Measurements from ENCODE around the gene LRRC4. TPM values are rescaled to one million over a fixed set of nuclear protein-coding genes. Genes with fewer than 3 reads are reported as not detected.

Gene LRRC4
- total RNA-seq, 1 donor from 2014 or later, result 19.8 TPM

GRCh38 chr7:128074736-128075135 lies 43.5 kb upstream of the LRRC4 start:
- H3F3A ChIP-seq (ENCODE audit: low read depth), result no peaks in the 10 kb centered on the region
- no peaks in the 10 kb centered on the region for H3K9me3 ChIP-seq (ENCODE audit: low read depth)
- Mint-ChIP-seq H3K27ac (no peak overlapping the region), H3K27me3 (ENCODE audit: insufficient read depth, low read depth) (peaks cover 1% of the 10 kb centered on the region), H3K4me1 (peaks cover 29% of the 10 kb centered on the region), H3K9me3 (no peaks in the 10 kb centered on the region), H3K4me3 (no peak overlapping the region), H3K36me3 (peaks cover 3% of the 10 kb centered on the region)
- TF ChIP-seq EZH2 (IDR thresholded peaks at IDR 0.05), result no peak
- no peak for TF ChIP-seq CTCF (IDR thresholded peaks at IDR 0.05)
- TF ChIP-seq EZH2phosphoT487 (IDR thresholded peaks at IDR 0.05), result no peak
- no peak overlapping the region for H3K9ac ChIP-seq
- no peak for DNase-seq (ENCODE audit: low spot score)
- H3K36me3 ChIP-seq, result no peaks in the 10 kb centered on the region
- H3K4me1 ChIP-seq, result peaks cover 25% of the 10 kb centered on the region
- H3K4me2 ChIP-seq, result no peak overlapping the region
- H4K20me1 ChIP-seq (ENCODE audit: low read depth), result peaks cover 28% of the 10 kb centered on the region
- H3K4me3 ChIP-seq, result no peak overlapping the region
- no peaks in the 10 kb centered on the region for H3K79me2 ChIP-seq (ENCODE audit: low read depth)
- H3K27ac ChIP-seq, result no peak overlapping the region
- no peaks in the 10 kb centered on the region for H3K27me3 ChIP-seq
- H2AFZ ChIP-seq (replicated peaks), result no peak overlapping the region

- Histone ChIP-seq H3K4me1 (peaks cover 25% of the 10 kb centered on the region), H4K20me1 (ENCODE audit: low read depth) (peaks cover 28% of the 10 kb centered on the region), H3K4me2 (no peak overlapping the region), H3K27me3 (no peaks in the 10 kb centered on the region), H3K79me2 (ENCODE audit: low read depth) (no peaks in the 10 kb centered on the region), H2AFZ (replicated peaks) (no peak overlapping the region), H3K4me3 (no peak overlapping the region), H3K9ac (no peak overlapping the region), H3K9me3 (ENCODE audit: low read depth) (no peaks in the 10 kb centered on the region), H3K27ac (no peak overlapping the region), H3F3A (ENCODE audit: low read depth) (no peaks in the 10 kb centered on the region), H3K36me3 (no peaks in the 10 kb centered on the region)
- TF ChIP-seq EZH2phosphoT487 (IDR thresholded peaks at IDR 0.05) (no peak), CTCF (IDR thresholded peaks at IDR 0.05) (no peak), EZH2 (IDR thresholded peaks at IDR 0.05) (no peak)
- no peaks in the 10 kb centered on the region for H3K27me3 Mint-ChIP-seq (ENCODE audit: insufficient read depth, low read depth)
- no peak overlapping the region for H3K4me3 Mint-ChIP-seq
- peaks cover 29% of the 10 kb centered on the region for H3K4me1 Mint-ChIP-seq
- no peak for DNase-seq (ENCODE audit: low spot score)
- peaks cover 3% of the 10 kb centered on the region for H3K36me3 Mint-ChIP-seq
- no peak overlapping the region for H3K27ac Mint-ChIP-seq
- H3K9me3 Mint-ChIP-seq, result no peaks in the 10 kb centered on the region
Measured at GRCh38 chr7:128074336-128074735, 43.1 kb upstream of the LRRC4 start.

- H3F3A ChIP-seq (ENCODE audit: low read depth), result no peaks in the 10 kb centered on the region
- H3K9me3 ChIP-seq (ENCODE audit: low read depth), result no peaks in the 10 kb centered on the region
- no peak for DNase-seq (ENCODE audit: low spot score)
- H3K36me3 ChIP-seq, result no peaks in the 10 kb centered on the region
- TF ChIP-seq EZH2phosphoT487 (IDR thresholded peaks at IDR 0.05) (no peak), EZH2 (IDR thresholded peaks at IDR 0.05) (no peak), CTCF (IDR thresholded peaks at IDR 0.05) (no peak)
- H4K20me1 ChIP-seq (ENCODE audit: low read depth), result peaks cover 28% of the 10 kb centered on the region
- H3K79me2 ChIP-seq (ENCODE audit: low read depth), result no peaks in the 10 kb centered on the region
- H3K27ac ChIP-seq, result no peak overlapping the region
- peaks cover 25% of the 10 kb centered on the region for H3K4me1 ChIP-seq
- H3K27ac Mint-ChIP-seq, result no peak overlapping the region
- H2AFZ ChIP-seq (replicated peaks), result no peak overlapping the region
- H3K4me3 Mint-ChIP-seq, result no peak overlapping the region
- H3K4me2 ChIP-seq, result no peak overlapping the region
- H3K27me3 ChIP-seq, result no peaks in the 10 kb centered on the region
- no peaks in the 10 kb centered on the region for H3K9me3 Mint-ChIP-seq
- H3K36me3 Mint-ChIP-seq, result peaks cover 3% of the 10 kb centered on the region
- H3K9ac ChIP-seq, result no peak overlapping the region
- H3K4me1 Mint-ChIP-seq, result peaks cover 29% of the 10 kb centered on the region
- H3K27me3 Mint-ChIP-seq (ENCODE audit: insufficient read depth, low read depth), result no peaks in the 10 kb centered on the region
- no peak overlapping the region for H3K4me3 ChIP-seq
Measured at GRCh38 chr7:128073671-128074310, 42.6 kb upstream of the LRRC4 start.

Measured in neural progenitor cell (in vitro differentiated cells).